HG02870 (cell line): ENCODE results near the gene LRG1.
"Not testable (repeated sequence)": the region's sequence is repeated elsewhere in the genome, so short reads cannot be mapped to it uniquely, and the experiment has no call there.

Experiments
- ATAC-seq: cut with Tn5 transposase; IDR thresholded peaks from one replicate; pipeline ENCODE4 v1.9.1; 2021; ENCODE audit warnings: mild to moderate bottlenecking, moderate library complexity; ENCODE audit not compliant: unreplicated experiment

The LRG1 gene

GRCh38 chr19:4531562-4532165, 8.2 kb downstream of the LRG1 start:
- no peak for ATAC-seq

DNA sequence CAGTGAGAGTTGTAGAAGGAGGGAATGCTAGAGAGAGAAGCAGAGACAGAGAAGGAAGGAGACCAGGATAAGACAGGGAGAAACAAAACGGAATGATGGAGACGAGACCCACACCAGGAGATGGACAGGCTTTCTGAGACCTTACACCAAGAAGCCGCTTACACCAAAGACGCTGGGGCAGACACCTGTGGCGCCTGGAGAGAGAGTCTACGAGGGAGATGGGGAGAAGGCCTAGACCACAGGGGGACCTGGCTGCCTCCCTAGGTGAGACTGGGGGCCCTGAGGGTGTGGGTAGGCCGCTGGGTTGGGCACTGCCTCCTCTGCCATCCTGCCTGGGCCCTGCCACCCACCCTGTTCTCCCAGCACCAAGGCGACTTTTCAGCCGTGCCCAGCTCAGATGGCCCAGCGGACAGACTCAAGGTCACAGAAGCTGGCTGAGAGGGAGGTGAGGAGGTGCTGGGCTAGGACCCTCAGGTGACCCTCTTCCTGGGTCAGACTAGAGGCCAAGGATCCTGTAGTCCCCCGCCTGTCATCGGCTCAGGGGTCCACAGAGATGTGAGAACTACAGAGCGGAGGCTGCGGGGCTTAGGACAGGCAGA, 9.8 kb downstream of the LRG1 start:
- no peak for ATAC-seq

DNA sequence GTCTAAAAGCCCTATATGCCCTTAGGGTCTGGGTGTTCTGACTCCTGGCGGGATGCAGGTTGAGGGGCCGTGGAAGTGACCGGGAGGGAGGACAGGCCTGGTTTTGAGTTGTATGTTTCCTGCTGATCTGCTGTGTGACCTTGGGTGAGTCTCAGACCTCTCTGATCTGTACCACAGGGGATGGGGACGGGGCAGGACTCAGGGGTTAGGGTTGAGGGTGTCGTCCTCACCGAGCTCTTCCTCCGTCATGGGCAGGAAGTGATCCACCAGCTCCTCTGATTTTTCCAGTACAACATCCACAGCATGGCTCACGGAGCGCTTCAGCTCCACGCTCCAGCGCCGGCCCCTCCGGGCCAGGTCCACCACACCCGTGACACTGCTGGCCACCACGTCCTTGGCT, 11.0 kb downstream of the LRG1 start:
- no peak for ATAC-seq

GRCh38 chr19:4527377-4527776, 12.5 kb downstream of the LRG1 start:
- ATAC-seq, result not testable (repeated sequence)

GRCh38 chr19:4525563-4526002, 14.3 kb downstream of the LRG1 start:
- no peak for ATAC-seq

- ATAC-seq, result no peak
Observed at GRCh38 chr19:4524808-4525562, 14.9 kb downstream of the LRG1 start.

DNA sequence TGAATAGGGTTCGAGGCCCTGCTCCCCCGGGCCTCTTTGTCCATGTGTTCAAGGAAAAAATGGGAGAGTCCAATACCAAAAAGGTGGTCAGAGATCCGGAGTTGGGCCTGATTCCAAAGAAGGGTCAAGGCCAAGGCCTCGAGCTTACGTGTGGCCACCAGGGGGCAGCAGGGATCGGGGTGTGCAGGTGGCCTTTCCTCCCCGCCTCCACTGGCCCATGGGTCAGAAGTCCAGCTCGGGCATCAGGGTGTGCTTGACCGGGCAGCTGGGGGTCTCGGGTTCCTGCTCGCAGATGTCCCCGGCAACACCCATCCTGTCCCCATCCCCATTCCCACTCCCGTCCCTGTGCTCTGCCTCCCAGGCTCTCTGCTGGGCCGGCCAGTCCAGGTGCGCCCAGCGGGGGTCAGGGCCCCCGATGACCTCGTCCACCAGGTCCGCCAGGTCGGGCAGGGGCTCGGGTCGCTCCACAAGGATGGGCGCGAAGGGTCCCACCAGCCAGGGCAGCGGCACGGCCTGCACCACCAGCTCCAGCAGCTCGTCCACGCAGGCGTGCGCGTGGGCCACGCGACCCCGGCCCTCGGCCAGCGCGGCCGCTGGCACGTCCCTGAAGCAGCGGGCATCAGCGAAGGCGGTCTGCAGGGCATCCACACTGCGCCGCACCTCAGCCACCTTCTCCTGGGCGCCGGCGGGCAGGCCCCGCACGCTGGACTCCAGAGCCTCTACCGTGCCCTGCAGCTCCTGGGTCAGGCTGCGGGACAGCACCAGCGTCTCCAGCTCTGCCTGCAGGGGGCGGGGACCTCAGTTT, 16.3 kb downstream of the LRG1 start:
- no peak for ATAC-seq

DNA sequence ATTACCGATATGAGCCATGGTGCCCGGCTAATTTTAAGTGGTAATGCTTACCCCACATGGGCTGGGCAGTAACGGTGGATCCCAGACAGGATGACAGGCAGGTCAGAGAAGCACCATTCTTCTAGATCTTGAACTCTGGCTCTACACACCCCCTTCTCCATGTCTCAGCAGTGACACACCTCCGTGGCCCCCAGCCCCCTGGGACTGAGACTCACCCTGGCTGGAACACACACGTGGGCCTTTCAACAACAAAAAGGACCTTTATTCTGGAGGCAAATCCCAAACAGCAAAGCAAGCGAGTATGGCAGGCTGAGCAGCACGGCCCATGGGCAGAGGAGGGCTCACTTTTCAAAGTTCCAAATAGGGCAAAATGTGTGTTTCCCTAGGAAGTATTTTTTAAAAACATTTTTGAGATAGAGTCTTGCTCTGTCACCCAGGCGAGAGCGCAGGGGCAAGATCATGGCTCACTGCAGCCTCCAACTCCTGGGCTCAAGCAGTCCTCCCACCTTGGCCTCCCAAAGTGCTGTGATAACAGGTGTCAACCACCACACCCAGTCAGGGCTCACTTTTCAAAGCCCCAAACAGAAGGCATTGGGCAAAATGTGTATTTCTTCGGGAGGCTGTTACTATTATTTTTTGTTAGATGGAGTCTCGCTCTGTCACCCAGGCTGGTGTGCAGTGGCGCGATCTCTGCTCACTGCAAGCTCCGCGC, 17.4 kb downstream of the LRG1 start:
- no peak for ATAC-seq

GRCh38 chr19:4521888-4522242, 18.0 kb downstream of the LRG1 start:
- no peak for ATAC-seq

DNA sequence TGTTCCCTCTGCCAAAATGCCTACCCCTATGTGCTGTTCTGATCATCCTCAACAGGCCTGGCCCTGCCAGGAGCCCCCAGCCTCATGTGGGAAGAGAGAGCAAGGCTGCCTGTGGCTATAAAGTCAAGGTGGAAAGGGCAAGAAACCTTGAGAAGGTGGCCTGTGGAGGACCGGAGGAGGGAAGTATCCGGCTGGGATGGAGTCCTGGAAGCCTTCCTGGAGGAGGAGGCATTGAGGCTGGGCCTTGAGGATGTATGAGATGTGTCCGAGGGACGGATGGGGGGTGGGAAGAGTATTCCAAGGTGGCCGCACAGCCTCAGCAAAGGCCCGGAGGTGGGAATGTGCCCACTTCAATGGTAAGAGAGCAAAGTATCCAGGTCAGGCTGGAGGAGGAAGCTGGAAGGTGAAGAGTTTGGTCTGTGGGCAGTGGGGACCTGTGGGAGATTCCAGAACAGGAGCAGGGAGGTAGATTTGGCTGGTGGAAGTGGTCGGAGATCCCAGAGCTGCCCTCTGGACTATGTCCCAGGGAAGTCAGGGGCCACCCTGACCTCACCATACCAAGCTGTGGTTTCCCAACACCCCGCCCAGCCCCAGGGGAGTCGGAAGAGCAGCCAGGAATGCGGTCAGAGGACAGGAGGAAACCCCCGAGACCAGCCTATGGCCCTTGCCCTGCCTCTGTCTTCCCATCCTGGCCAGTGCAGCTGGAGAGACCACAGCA, 18.5 kb downstream of the LRG1 start:
- no peak for ATAC-seq

DNA sequence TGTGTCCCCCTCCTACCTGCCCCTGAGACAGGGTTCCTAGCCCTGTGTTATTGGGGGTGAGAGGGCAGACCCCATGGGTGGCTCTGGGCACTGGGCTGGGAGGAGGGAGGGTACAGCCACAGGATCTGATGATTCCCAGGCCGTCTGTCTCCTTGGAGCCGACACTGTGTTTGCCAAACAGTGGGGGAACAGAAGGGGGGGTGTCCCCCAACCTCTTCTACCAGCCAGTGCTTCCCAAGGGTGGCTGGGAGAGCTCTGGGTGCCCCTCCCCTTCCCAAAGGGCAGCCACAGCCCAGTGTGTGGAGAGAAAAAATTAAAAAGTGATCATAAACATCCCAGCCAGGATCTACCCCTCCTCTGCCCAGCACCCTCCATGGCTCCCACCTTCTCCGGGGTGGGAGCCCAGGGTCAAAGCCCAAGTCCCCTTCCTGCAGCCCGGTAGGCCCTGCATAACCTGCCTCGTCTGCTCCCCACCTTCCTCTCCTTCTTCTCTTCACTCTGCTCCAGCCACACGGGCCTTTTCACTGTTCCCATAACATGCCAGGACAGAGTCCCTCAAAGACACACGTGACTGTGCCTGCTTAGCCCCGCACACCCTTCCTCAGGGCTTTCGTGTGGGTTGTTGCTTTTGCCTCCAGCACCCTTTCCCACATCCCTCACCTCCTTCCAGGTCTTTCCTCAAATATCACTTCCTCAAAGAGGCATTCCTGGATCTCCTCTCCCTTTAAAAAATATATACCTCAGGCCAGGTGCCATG, 20.1 kb downstream of the LRG1 start:
- ATAC-seq, result no peak

DNA sequence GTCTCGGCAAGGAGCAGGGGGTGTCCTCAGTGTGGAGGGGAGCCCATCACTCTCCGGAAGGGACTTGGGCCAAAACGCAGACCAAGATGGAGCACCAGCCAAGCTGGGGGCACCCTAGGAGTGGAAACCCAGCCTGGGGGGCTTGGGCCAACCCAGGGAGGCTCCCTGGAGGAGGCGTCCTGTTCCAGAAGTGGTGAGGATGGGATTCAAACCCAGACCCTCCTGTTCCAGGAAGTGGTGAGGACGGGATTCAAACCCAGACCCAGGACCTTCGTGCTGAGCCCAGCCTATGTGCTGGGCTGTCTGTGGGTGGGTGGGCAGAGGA, 20.7 kb downstream of the LRG1 start:
- ATAC-seq, result no peak

DNA sequence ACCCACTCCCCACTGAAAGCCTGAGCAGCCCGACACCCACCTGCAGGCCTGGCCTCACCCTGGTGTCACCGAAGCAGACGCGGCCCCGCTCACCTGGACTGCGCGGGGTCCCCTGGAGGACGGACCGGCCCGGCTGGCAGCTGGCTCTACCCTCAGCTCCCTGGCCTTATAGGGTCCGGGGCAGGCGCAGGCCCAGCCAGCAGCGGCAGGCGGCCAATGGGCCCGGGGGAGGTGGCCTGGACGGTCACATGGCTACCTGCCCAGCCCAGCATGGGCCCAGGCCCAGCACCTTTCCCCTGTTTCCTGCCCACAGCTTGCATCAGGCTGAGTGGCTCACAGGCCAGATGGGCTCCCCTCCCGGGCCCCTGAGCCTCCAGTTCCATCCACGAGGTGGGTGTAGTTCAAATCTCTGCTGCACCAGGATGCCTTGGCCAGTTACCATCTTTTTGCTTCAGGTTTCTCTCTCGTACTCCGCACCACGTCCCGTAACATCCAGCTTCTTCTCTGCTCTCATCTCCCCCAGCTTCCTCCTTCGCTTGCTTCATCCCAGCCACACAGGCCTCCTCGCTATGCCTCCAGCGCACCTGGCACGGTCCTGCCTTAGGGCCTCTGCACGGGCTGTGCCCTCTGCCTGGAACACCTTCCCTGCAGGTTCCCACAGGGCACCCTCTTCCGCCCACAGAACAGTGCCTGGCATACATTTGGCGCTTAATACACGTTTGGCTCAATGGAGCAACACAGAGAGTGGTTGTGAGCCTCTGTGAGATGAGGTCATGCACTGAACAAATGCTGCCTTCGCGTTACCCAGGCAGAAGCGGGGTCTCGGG, 21.3 kb downstream of the LRG1 start, which contains the start of gene PLIN4:
PLIN4 (minus strand) TSS at position 142 of the 827 bp plus-strand sequence. CDS start 214 bp downstream, outside the sequence.
- no peak for ATAC-seq

- no peak for ATAC-seq
Observed at GRCh38 chr19:4517451-4518057, 22.3 kb downstream of the LRG1 start.

DNA sequence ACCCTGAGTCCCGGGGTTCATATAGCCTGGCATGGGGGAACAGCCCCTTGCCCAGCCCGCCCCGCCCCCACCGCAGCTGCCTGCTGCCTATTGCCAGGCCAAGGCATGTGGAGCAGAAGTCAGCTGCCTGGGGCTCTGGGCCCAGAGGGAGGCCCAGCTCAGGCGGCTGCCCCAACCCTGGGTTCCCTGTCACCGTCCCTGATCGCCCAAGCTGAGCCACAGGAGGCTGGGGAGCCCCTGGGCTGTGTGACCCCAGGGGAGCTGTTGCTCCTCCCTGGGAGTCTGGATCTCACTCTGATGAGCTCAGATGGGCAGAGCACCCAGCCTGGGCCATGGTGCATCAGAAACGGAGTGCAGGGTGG, 22.9 kb downstream of the LRG1 start:
- ATAC-seq, result no peak

GRCh38 chr19:4516199-4516938, 23.5 kb downstream of the LRG1 start:
- no peak for ATAC-seq

- no peak for ATAC-seq
Observed at GRCh38 chr19:4515732-4516131, 24.1 kb downstream of the LRG1 start.

GRCh38 chr19:4513248-4513647, 26.6 kb downstream of the LRG1 start:
- no peak for ATAC-seq
